ENCODE results near the gene OMA1.

GRCh38 chr1:58566339-58566738 is 19.8 kb upstream of the OMA1 start:
- no peak for TF ChIP-seq SMC3 (IDR thresholded peaks at IDR 0.05; ENCODE audit: low read depth, low read length)
- TF ChIP-seq CTCF (conservative IDR thresholded peaks at IDR 0.05; ENCODE audit: low read depth, low read length): no peak
- TF ChIP-seq, protein P1, sequence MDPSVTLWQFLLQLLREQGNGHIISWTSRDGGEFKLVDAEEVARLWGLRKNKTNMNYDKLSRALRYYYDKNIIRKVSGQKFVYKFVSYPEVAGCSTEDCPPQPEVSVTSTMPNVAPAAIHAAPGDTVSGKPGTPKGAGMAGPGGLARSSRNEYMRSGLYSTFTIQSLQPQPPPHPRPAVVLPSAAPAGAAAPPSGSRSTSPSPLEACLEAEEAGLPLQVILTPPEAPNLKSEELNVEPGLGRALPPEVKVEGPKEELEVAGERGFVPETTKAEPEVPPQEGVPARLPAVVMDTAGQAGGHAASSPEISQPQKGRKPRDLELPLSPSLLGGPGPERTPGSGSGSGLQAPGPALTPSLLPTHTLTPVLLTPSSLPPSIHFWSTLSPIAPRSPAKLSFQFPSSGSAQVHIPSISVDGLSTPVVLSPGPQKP (IDR thresholded peaks at IDR 0.05; ENCODE audit: borderline replicate concordance, low read depth, low read length): no peak
- TF ChIP-seq CHD1 (IDR thresholded peaks at IDR 0.05; ENCODE audit: low read depth, low read length): no peak
- TF ChIP-seq RFX5 (IDR thresholded peaks at IDR 0.05; ENCODE audit: low read depth, low read length): no peak
- no peak for TF ChIP-seq POLR2A (IDR thresholded peaks at IDR 0.05; ENCODE audit: low read depth, low read length)
- no peak for TF ChIP-seq FOS (IDR thresholded peaks at IDR 0.05; ENCODE audit: low read depth, low read length)
- no peak for TF ChIP-seq MAZ (IDR thresholded peaks at IDR 0.05; ENCODE audit: borderline replicate concordance, low read depth, low read length)

All from IMR-90 (cell line).